T follicular helper cell (primary cell): ENCODE data around the gene RESP18.

Experiments
- DNase-seq: peaks from one replicate; pipeline ENCODE4 v3.0.0-alpha.2; 2020; ENCODE audit warnings: low read depth

RESP18 gene

GRCh38 chr2:219277703-219278654, 54.6 kb downstream of the RESP18 start:
- DNase-seq: peak; percentile 62
